Osteoblast (primary cell): Measurements from ENCODE around the gene FRK. TPM values are rescaled to one million over a fixed set of nuclear protein-coding genes. Genes with fewer than 3 reads are reported as not detected.

ENCODE experiments used
- DNase-seq: peaks from one replicate; pipeline ENCODE4 v3.0.0; 2011; ENCODE audit warnings: low spot score, mixed read lengths; ENCODE audit not compliant: insufficient read length; ENCODE audit errors: missing footprints
- H2AFZ ChIP-seq: 2 replicates; pipeline ENCODE4 v1.6.0; 2011; ENCODE audit warnings: mild to moderate bottlenecking, low read length
- H3K27ac ChIP-seq: 2 replicates; pipeline ENCODE4 v1.5.1; 2011; ENCODE audit warnings: mild to moderate bottlenecking, low read depth, low read length, moderate library complexity
- H3K27me3 ChIP-seq: 2 replicates; pipeline ENCODE4 v1.6.0; 2012; ENCODE audit warnings: mild to moderate bottlenecking, control low read depth, inconsistent platforms, low read length, moderate library complexity; ENCODE audit not compliant: insufficient read depth
- H3K36me3 ChIP-seq: 2 replicates; pipeline ENCODE4 v1.5.1; 2011; ENCODE audit warnings: mild to moderate bottlenecking, low read length, control low read depth, moderate library complexity; ENCODE audit not compliant: insufficient read depth
- H3K4me1 ChIP-seq: 2 replicates; pipeline ENCODE4 v1.5.1; 2011; ENCODE audit warnings: mild to moderate bottlenecking, low read length, control low read depth, moderate library complexity; ENCODE audit not compliant: insufficient read depth
- H3K4me2 ChIP-seq: 2 replicates; pipeline ENCODE4 v1.6.0; 2011; ENCODE audit warnings: mild to moderate bottlenecking, low read length; ENCODE audit not compliant: insufficient read depth
- H3K4me3 ChIP-seq: fragments of 200-600 bp; sonication (generic); 3 replicates; pipeline ENCODE4 v1.5.1; 2012; ENCODE audit warnings: mild to moderate bottlenecking, low read length, inconsistent platforms; ENCODE audit not compliant: insufficient read depth
- H3K79me2 ChIP-seq: 2 replicates; pipeline ENCODE4 v1.6.0; 2012; ENCODE audit warnings: mild to moderate bottlenecking, low read length, control low read depth, inconsistent platforms; ENCODE audit not compliant: insufficient read depth
- H3K9me3 ChIP-seq: 2 replicates; pipeline ENCODE4 v1.5.1; 2011; ENCODE audit warnings: low read depth, low read length, control low read depth
- H4K20me1 ChIP-seq: 2 replicates; pipeline ENCODE4 v1.6.0; 2012; ENCODE audit warnings: mild to moderate bottlenecking, low read length, control low read depth; ENCODE audit not compliant: insufficient read depth
- total RNA-seq: library from RNA; depleted of rRNA; stranded (reverse); fragments of >200 nt; gene quantifications from 2 replicates; pipeline ENCODE4 v1.2.3, GENCODE V29; 2012
- TF ChIP-seq, protein P1 (sequence below): IDR thresholded peaks from 2 replicates; pipeline ENCODE4 v1.5.1; 2011; ENCODE audit warnings: mild to moderate bottlenecking, low read depth, low read length, moderate library complexity; ENCODE audit errors: extremely low read depth

The FRK gene
- total RNA-seq, 1 donor, result 1.1 TPM

DNA sequence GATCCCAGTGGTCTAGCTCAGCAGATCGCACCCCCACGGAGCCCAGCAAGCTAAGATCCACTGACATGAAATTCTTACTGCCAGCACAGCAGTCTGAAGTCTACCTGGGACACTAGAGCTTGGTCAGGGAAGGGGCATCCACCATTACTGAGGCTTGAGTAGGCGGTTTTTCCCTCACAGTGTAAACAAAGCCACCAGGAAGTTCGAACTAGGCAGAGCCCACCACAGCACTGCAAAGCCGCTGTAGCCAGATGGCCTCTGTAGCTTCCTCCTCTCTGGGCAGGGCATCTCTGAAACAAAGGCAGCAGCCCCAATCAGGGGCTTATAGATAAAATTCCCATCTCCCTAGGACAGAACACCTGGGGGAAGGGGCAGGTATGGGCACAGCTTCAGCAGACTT, 18.8 kb downstream of the FRK start:
- no peaks in the 10 kb centered on the region for H3K9me3 ChIP-seq
- no peaks in the 10 kb centered on the region for H3K27me3 ChIP-seq
- DNase-seq, result no peak
- no peak overlapping the region for H3K4me2 ChIP-seq
- no peak overlapping the region for H3K27ac ChIP-seq
- no peaks in the 10 kb centered on the region for H3K79me2 ChIP-seq
- no peaks in the 10 kb centered on the region for H4K20me1 ChIP-seq
- H3K4me3 ChIP-seq, result no peak overlapping the region
- TF ChIP-seq, protein P1, sequence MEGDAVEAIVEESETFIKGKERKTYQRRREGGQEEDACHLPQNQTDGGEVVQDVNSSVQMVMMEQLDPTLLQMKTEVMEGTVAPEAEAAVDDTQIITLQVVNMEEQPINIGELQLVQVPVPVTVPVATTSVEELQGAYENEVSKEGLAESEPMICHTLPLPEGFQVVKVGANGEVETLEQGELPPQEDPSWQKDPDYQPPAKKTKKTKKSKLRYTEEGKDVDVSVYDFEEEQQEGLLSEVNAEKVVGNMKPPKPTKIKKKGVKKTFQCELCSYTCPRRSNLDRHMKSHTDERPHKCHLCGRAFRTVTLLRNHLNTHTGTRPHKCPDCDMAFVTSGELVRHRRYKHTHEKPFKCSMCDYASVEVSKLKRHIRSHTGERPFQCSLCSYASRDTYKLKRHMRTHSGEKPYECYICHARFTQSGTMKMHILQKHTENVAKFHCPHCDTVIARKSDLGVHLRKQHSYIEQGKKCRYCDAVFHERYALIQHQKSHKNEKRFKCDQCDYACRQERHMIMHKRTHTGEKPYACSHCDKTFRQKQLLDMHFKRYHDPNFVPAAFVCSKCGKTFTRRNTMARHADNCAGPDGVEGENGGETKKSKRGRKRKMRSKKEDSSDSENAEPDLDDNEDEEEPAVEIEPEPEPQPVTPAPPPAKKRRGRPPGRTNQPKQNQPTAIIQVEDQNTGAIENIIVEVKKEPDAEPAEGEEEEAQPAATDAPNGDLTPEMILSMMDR, result no peak
- H3K4me1 ChIP-seq, result no peaks in the 10 kb centered on the region
- no peak overlapping the region for H2AFZ ChIP-seq
- H3K36me3 ChIP-seq, result no peaks in the 10 kb centered on the region

DNA sequence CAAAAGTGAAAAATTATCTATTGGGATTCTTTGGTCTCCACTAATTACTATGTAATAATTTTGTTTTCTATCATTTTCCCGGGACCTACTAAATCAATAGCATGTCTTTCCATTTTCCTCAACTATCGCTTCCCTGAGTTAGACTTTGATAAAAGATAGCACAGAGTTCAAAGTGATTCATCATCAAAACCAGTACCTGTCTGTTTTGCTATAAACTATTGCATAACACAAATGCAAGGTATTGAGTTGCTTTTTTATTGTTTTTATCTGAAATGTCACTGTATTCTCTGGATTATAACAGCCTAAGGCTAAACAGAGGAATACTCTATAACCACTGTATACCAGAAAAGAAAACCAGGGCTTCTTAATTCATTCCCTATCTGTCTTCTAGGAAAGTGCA, 19.7 kb downstream of the FRK start:
- Histone ChIP-seq H3K4me1 (no peaks in the 10 kb centered on the region), H3K79me2 (no peaks in the 10 kb centered on the region), H3K27me3 (no peaks in the 10 kb centered on the region), H4K20me1 (no peaks in the 10 kb centered on the region), H3K36me3 (no peaks in the 10 kb centered on the region), H3K9me3 (no peaks in the 10 kb centered on the region), H2AFZ (no peak overlapping the region), H3K4me2 (no peak overlapping the region), H3K27ac (no peak overlapping the region), H3K4me3 (no peak overlapping the region)
- TF ChIP-seq, protein P1, result no peak
- no peak for DNase-seq

DNA sequence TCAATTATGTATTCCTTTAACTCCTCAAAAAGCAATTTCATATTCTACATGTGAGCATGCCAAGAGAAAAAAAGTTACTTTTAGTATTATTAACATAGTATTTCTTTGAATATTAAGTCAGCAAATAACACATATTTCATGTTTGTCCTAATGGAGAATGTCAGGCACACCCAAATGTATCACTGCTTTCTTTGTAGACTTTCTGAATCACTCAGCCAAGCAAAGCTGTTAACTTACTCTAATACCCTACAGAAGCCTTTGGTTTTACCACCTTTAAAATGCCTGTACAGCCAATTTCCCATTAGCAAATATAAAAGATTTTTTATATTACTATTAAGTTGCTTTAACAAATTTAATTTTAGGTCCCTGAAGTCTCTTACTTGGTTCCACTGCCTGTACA, 23.8 kb downstream of the FRK start:
- no peaks in the 10 kb centered on the region for H3K9me3 ChIP-seq
- TF ChIP-seq, protein P1, result no peak
- H3K27me3 ChIP-seq, result no peaks in the 10 kb centered on the region
- no peak overlapping the region for H3K27ac ChIP-seq
- H3K4me3 ChIP-seq, result no peak overlapping the region
- no peaks in the 10 kb centered on the region for H3K36me3 ChIP-seq
- no peaks in the 10 kb centered on the region for H3K79me2 ChIP-seq
- H3K4me1 ChIP-seq, result peaks cover 3% of the 10 kb centered on the region
- no peak overlapping the region for H2AFZ ChIP-seq
- no peak overlapping the region for H3K4me2 ChIP-seq
- DNase-seq, result no peak
- H4K20me1 ChIP-seq, result no peaks in the 10 kb centered on the region

DNA sequence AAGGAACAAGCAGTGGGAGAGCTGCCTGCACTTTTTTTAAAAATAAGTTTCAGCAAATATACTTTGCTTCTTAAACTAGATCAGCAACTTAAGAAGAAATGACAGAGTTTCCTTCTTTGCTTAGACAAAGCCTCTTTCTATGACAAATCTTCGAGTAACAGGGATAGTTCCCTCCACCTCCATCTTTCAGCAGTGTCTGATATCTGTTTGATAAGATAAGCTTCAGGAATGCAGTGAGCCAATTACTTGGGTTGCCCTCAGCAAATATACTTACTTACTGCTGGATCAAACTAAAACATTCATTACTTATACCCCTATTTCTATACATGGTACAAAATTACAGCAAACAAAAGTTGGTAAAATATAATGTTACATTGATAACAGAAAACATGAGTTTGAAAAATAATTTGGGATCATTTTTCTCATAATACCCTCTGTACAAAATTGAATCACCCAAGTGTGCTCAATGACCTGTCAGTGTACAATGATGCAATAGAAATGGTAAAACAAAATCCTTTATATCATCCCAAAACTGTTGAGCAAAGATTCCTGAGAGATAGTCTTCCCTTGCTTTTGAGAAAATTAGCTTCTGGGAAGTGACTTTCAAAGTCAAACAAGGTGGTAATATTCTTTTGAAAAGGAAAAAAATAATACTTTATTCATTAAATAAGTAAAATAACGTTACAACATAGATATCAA, 24.5 kb downstream of the FRK start:
- no peaks in the 10 kb centered on the region for H4K20me1 ChIP-seq
- no peaks in the 10 kb centered on the region for H3K27me3 ChIP-seq
- H3K79me2 ChIP-seq, result no peaks in the 10 kb centered on the region
- DNase-seq, result no peak
- no peak overlapping the region for H3K27ac ChIP-seq
- H3K4me2 ChIP-seq, result no peak overlapping the region
- TF ChIP-seq, protein P1, result no peak
- H3K4me3 ChIP-seq, result no peak overlapping the region
- H3K4me1 ChIP-seq, result peaks cover 3% of the 10 kb centered on the region
- no peaks in the 10 kb centered on the region for H3K36me3 ChIP-seq
- no peak overlapping the region for H2AFZ ChIP-seq
- H3K9me3 ChIP-seq, result no peaks in the 10 kb centered on the region
